Prostate gland (tissue), 2 donors: ENCODE results near the gene EIF4EBP3. TPM values are rescaled to one million over a fixed set of nuclear protein-coding genes. Genes with fewer than 3 reads are reported as not detected.

ENCODE experiments used
- DNase-seq: peaks from one replicate; pipeline ENCODE4 v3.0.0-alpha.2; 2019; ENCODE audit warnings: low spot score
- H3K27ac ChIP-seq, 2 donors: fragments of 200-600 bp; sonication (generic); 2 replicates each; pipeline ENCODE4 v1.5.1; 2017 to 2019
- H3K27me3 ChIP-seq: fragments of 200-600 bp; sonication (generic); replicated peaks from 2 replicates; pipeline ENCODE4 v1.5.1; 2019; ENCODE audit not compliant: insufficient read depth
- H3K36me3 ChIP-seq, 2 donors: fragments of 200-600 bp; sonication (generic); 1 replicate in 1 of 2; 2 replicates in 1 of 2; pipeline versions ENCODE4 v1.5.1 to v1.8.1; 2017 to 2019
- H3K4me1 ChIP-seq: fragments of 200-600 bp; sonication (generic); replicated peaks from 2 replicates; pipeline ENCODE4 v1.5.1; 2019
- H3K4me3 ChIP-seq, 2 donors: fragments of 200-600 bp; sonication (generic); 2 replicates each; pipeline ENCODE4 v1.5.1; 2017 to 2019
- H3K9me3 ChIP-seq: fragments of 200-600 bp; sonication (generic); 2 replicates; pipeline ENCODE4 v1.5.1; 2017
- POLR2A ChIP-seq: fragments of 450-650 bp; IDR thresholded peaks from one replicate; pipeline ENCODE4 v1.6.1; 2016; ENCODE audit warnings: antibody characterized with exemption, mild to moderate bottlenecking
- POLR2AphosphoS5 ChIP-seq: sonication (generic); formaldehyde crosslinking; IDR thresholded peaks from one replicate; pipeline ENCODE4 v1.6.1; 2017; ENCODE audit warnings: antibody characterized with exemption
- WGBS: methylation state at CpG from one replicate; pipeline ENCODE4 v1.1.5; 2018; 5-methylcytosine and 5-hydroxymethylcytosine counted together
- intact Hi-C: fragments of 100-400 bp; cut with DNase I; formaldehyde crosslinking; loops from one replicate; pipeline ENCODE4 v1.14.2; 2022
- total RNA-seq, 2 donors: library from RNA; depleted of rRNA; stranded (reverse); fragments of >200 nt; gene quantifications; one replicate each; pipeline ENCODE4 v1.1.0, GENCODE V29; 2016
- TF ChIP-seq, protein P1 (sequence below), 4 experiments: fragments of 200-600 bp in 2 of 4; fragments of 450-650 bp in 2 of 4; sonication (generic) in 2 of 4; IDR thresholded peaks; 1 replicate in 3 of 4; 2 replicates in 1 of 4; pipeline ENCODE4 v1.5.1; 2016 to 2019; ENCODE audit warnings: antibody characterized with exemption in 4 of 4, mild to moderate bottlenecking in 2 of 4, moderate library complexity in 2 of 4

The EIF4EBP3 gene
- total RNA-seq, 2 donors from 2014 or later, result 28.3 to 41.4 TPM

GRCh38 chr5:140560227-140560626, 12.8 kb downstream of the EIF4EBP3 start:
- Histone ChIP-seq H3K4me3 (no peak overlapping the region), H3K36me3 (no peaks in the 10 kb centered on the region), H3K4me1 (peaks cover 5% of the 10 kb centered on the region), H3K9me3 (no peaks in the 10 kb centered on the region), H3K27me3 (no peaks in the 10 kb centered on the region), H3K27ac (no peak overlapping the region)
- TF ChIP-seq POLR2A (no peak), POLR2AphosphoS5 (no peak)
- TF ChIP-seq, protein P1, sequence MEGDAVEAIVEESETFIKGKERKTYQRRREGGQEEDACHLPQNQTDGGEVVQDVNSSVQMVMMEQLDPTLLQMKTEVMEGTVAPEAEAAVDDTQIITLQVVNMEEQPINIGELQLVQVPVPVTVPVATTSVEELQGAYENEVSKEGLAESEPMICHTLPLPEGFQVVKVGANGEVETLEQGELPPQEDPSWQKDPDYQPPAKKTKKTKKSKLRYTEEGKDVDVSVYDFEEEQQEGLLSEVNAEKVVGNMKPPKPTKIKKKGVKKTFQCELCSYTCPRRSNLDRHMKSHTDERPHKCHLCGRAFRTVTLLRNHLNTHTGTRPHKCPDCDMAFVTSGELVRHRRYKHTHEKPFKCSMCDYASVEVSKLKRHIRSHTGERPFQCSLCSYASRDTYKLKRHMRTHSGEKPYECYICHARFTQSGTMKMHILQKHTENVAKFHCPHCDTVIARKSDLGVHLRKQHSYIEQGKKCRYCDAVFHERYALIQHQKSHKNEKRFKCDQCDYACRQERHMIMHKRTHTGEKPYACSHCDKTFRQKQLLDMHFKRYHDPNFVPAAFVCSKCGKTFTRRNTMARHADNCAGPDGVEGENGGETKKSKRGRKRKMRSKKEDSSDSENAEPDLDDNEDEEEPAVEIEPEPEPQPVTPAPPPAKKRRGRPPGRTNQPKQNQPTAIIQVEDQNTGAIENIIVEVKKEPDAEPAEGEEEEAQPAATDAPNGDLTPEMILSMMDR (IDR thresholded peaks at IDR 0.05), result no peak
- WGBS, result 85% methylated on average over 10 of the region's 10 CpGs
- no peak for DNase-seq
- intact Hi-C loops, result loop anchor here (5.0 kb wide), 1 partner anchor 87 kb away; the partner anchor contains the start of genes IK and NDUFA2

DNA sequence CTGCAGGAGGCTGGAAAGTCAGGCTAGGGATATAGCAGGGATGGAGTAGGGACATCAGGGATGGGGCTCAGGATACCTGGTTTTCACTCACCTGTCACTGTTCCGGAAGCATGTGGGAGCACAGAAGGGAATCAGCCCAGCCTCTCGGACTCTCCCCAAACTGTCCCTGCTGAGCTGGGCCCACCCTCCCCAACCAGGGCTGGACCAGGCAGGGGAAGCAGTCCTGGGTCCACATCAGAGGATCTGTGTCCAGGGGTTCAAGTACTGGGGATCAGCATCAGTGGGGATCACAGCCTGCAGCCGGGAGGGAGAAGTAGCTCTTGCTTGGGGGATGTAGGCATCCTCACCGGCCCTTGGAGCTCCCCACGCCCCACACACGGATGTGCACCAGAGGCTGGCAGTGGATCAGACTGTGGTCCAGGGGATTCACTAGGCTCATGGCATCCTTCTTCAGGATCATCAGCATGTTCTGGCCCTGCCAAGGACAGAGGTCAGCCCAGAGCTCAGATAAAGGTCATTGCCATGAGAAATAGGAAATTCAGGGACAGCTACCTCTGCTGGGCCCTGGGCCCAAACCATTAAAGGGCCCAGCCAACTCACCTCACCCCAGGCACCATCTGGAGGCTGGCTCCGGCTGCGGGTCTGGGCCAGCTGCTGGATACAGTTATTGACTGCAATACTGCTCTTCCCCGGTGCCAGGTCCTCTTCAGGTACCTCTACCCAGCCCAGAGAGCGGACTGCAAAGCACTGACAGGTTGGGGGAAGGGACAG, 14.5 kb downstream of the EIF4EBP3 start:
- DNase-seq, result no peak
- Histone ChIP-seq H3K4me3 (no peak overlapping the region), H3K4me1 (peaks cover 6% of the 10 kb centered on the region), H3K27ac (no peak overlapping the region), H3K27me3 (no peaks in the 10 kb centered on the region), H3K36me3 (no peaks in the 10 kb centered on the region), H3K9me3 (no peaks in the 10 kb centered on the region)
- 91% methylated on average over 10 of the region's 10 CpGs for WGBS
- intact Hi-C loops, result loop anchor here (5.0 kb wide), 1 partner anchor 85 kb away; the partner anchor contains the start of genes IK and NDUFA2
- TF ChIP-seq POLR2A, result no peak
- TF ChIP-seq POLR2AphosphoS5, result no peak
- TF ChIP-seq, protein P1 (IDR thresholded peaks at IDR 0.05), result no peak

DNA sequence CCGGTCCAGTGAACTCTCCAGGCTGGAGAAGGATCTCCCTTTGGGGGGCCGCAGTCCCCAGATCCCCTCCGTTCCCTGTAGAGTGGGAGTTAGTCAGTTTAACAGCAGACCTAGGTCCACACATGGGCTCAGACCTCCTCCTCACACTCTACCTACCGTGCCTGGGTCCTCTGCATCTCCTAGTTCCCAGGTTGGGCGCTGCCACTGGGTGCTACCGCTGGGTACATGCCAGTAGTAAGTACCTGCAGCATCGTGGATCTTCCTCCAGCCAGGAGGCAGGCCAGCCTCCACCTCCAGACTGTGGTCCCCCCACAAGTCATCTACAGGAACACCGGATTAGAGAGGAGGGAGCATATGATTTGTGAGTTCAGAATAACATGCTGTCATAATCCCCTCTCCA, 16.1 kb downstream of the EIF4EBP3 start:
- H3K9me3 ChIP-seq, result no peaks in the 10 kb centered on the region
- intact Hi-C loops, result loop anchor here (5.0 kb wide), 1 partner anchor 84 kb away; the partner anchor contains the start of genes IK and NDUFA2
- H3K4me3 ChIP-seq, result peak overlapping the region; percentile 63 to 77
- WGBS, result 56% methylated on average over 8 of the region's 8 CpGs
- no peak for DNase-seq
- H3K4me1 ChIP-seq, result peaks cover 6% of the 10 kb centered on the region
- H3K27me3 ChIP-seq, result no peaks in the 10 kb centered on the region
- H3K36me3 ChIP-seq, result no peaks in the 10 kb centered on the region
- peak overlapping the region; percentile 91 to 96 for H3K27ac ChIP-seq
- TF ChIP-seq, protein P1 (IDR thresholded peaks at IDR 0.05), result no peak
- no peak for TF ChIP-seq POLR2AphosphoS5
- no peak for TF ChIP-seq POLR2A

DNA sequence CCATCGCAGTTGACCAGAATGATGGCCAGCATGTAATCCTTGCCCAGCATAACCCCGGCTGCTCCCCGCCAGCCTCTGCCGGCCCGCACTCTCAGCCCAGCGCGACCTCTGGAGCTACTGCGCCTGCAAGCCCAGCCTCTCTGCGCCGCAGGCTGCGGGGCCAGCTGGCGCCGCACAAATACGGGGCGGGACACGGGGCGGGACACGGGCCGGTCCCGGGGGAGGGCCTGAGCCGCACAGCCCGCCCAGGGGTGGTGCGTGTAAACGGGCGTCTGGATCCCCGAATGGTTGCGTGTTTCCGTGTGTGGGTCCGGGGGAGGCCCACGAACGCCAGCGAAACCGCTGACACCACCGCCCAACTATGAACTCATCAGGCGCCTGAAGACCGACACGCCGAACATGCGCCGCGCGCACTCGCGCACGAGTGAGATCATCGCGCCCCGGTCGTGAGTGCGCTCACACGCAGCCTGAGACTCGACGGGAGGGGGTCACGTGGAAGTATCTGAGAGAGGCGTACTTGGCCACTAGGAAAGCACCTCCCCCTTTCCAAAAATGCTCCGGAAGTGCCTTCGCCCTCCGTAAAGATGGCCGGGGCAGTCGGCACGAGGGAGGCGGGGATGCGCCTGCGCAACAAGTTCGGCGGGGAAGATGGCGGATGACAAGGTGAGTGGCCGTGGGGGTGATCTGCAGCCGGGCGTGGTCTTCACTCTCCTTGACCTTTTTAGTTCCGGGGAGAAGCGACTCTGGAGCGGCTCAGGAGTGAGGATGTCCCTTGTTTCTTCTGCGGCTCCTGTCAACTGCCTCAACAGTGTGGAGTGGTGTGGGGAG, 16.9 kb downstream of the EIF4EBP3 start, which contains the start of the genes APBB3 and SLC35A4:
APBB3 (minus strand) TSS at position 403 of the 828 bp plus-strand sequence; CDS start at position 50, 353 bp downstream.
SLC35A4 (plus strand) TSS at position 633 of the 828 bp plus-strand sequence. CDS start 2,342 bp downstream, outside the sequence.
- WGBS, result under 1% methylated on average over 73 of the region's 74 CpGs
- no peaks in the 10 kb centered on the region for H3K36me3 ChIP-seq
- peak; percentile 97 for DNase-seq

More for the DNA sequence above, 16.9 kb downstream of the EIF4EBP3 start, which contains the start of the genes APBB3 and SLC35A4:
- peak within 1 kb of the TSS; percentile 63 to 77 for H3K4me3 ChIP-seq
- intact Hi-C loops, result loop anchor here (5.0 kb wide), 1 partner anchor 83 kb away; the partner anchor contains the start of genes IK and NDUFA2
- TF ChIP-seq POLR2A, result peak; percentile 86
- TF ChIP-seq, protein P1 (IDR thresholded peaks at IDR 0.05), result peak in 3 of 4 experiments; percentile 5 to 36 (median 31)
- TF ChIP-seq POLR2AphosphoS5, result peak; percentile 98
- no peaks in the 10 kb centered on the region for H3K9me3 ChIP-seq
- peaks cover 6% of the 10 kb centered on the region for H3K4me1 ChIP-seq
- H3K27ac ChIP-seq, result peak within 1 kb of the TSS; percentile 91 to 96
- H3K27me3 ChIP-seq, result no peaks in the 10 kb centered on the region
